ENCODE data around the gene MTM1. TPM values are rescaled to one million over a fixed set of nuclear protein-coding genes. Genes with fewer than 3 reads are reported as not detected.

The MTM1 gene
- total RNA-seq, 1 donor from 2014 or later, result 9.8 TPM

DNA sequence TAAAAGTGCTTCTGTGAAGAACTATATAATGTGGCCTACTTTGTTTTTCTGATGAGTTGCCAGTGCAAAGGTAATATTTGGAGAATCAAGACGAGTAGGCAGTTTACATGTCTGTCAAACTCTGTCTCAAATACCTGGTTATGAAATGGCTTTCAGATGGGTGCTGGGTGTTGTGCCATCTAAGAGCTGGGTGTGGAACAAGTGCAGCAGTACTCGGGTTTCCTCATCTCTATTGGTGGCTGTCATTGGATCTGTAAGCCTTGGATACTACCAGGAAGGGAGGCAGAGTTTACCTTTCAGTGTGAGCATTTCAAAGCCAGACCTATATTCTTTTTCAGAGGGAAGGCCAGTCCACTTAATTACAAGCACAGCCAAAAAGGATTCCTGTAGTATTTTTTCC lies 37.2 kb downstream of the MTM1 start:
- Mint-ChIP-seq H3K36me3 (peaks cover 15% of the 10 kb centered on the region), H3K9me3 (no peaks in the 10 kb centered on the region), H3K27ac (no peak overlapping the region)

DNA sequence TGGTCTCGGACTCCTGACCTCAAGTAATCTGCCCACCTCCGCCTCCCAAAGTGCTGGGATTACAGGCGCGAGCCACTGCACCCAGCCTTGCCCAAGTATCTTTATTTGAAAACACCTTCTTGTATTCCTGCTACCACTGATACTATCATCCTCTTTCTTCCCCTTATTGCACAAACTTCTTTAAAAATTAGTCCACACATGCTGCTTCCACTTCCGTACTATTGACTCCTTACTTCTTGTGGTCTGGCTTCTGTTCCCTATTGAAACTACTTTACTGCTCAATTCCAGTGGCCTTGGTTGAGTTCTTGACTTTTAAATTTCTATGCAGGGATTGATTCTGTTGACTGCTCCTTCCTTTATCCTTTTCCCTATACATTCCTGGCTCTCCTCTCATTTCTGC lies 38.8 kb downstream of the MTM1 start:
- TF ChIP-seq, protein P1, sequence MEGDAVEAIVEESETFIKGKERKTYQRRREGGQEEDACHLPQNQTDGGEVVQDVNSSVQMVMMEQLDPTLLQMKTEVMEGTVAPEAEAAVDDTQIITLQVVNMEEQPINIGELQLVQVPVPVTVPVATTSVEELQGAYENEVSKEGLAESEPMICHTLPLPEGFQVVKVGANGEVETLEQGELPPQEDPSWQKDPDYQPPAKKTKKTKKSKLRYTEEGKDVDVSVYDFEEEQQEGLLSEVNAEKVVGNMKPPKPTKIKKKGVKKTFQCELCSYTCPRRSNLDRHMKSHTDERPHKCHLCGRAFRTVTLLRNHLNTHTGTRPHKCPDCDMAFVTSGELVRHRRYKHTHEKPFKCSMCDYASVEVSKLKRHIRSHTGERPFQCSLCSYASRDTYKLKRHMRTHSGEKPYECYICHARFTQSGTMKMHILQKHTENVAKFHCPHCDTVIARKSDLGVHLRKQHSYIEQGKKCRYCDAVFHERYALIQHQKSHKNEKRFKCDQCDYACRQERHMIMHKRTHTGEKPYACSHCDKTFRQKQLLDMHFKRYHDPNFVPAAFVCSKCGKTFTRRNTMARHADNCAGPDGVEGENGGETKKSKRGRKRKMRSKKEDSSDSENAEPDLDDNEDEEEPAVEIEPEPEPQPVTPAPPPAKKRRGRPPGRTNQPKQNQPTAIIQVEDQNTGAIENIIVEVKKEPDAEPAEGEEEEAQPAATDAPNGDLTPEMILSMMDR (conservative IDR thresholded peaks at IDR 0.05), result no peak
- no peaks in the 10 kb centered on the region for H3K27me3 Mint-ChIP-seq
- H3K36me3 Mint-ChIP-seq, result peaks cover 15% of the 10 kb centered on the region
- DNase-seq (ENCODE audit: extremely low spot score, unreplicated experiment), result no peak
- no peak overlapping the region for H3K4me3 Mint-ChIP-seq
- H3K4me1 Mint-ChIP-seq (ENCODE audit: unreplicated experiment), result no peaks in the 10 kb centered on the region
- H3K27ac Mint-ChIP-seq, result no peak overlapping the region
- H3K9me3 Mint-ChIP-seq, result no peaks in the 10 kb centered on the region

More for the DNA sequence above, 37.2 kb downstream of the MTM1 start:
- Mint-ChIP-seq H3K4me1 (ENCODE audit: unreplicated experiment) (no peaks in the 10 kb centered on the region), H3K27me3 (no peaks in the 10 kb centered on the region), H3K4me3 (no peak overlapping the region)
- DNase-seq (ENCODE audit: extremely low spot score, unreplicated experiment), result no peak
- TF ChIP-seq, protein P1 (conservative IDR thresholded peaks at IDR 0.05), result no peak

DNA sequence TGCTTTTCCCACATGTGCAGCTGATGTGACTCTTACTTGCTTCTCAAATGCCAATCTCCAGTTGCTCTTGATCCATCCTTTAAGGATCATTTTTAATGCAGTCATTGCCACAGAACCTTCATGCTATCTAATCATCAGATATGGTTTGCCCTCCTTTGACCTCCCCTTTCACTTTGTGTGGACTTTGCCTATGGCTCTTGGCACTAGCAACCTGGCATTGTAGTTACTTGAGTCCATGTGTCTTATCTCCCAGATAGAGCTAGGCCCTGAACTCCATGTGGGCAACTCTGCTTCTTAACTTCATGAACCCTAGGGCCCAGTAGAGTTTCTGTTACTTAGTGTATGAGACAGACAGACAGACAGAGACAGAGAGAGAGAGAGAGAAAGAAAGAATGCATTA lies 41.6 kb downstream of the MTM1 start:
- no peaks in the 10 kb centered on the region for H3K9me3 Mint-ChIP-seq

DNA sequence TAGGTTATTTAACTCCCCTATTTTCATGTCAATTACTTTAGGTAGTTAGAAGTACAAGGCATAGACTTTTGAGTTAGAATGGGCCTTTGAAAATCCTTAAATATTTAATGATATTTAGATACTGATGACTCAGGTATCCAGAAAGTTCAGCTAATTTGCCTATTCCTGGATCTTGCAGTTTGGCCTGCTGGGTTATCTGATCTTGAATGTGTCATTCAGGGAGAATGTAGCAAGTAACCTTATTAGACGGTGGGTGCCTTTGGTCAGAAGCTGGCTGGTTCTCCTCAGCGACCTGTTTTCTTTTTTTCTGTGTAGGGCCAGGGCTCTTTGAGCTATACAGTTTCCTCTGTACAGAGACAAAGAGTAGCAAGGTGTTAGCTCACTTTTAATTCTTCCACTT lies 42.0 kb downstream of the MTM1 start:
- Mint-ChIP-seq H3K9me3 (no peaks in the 10 kb centered on the region), H3K4me3 (no peak overlapping the region), H3K27ac (no peak overlapping the region), H3K27me3 (no peaks in the 10 kb centered on the region), H3K4me1 (ENCODE audit: unreplicated experiment) (no peaks in the 10 kb centered on the region), H3K36me3 (peaks cover 9% of the 10 kb centered on the region)
- no peak for DNase-seq (ENCODE audit: extremely low spot score, unreplicated experiment)
- TF ChIP-seq, protein P1 (conservative IDR thresholded peaks at IDR 0.05), result no peak

More for the DNA sequence above, 41.6 kb downstream of the MTM1 start:
- Mint-ChIP-seq H3K27ac (no peak overlapping the region), H3K36me3 (peaks cover 9% of the 10 kb centered on the region), H3K27me3 (no peaks in the 10 kb centered on the region), H3K4me1 (ENCODE audit: unreplicated experiment) (no peaks in the 10 kb centered on the region), H3K4me3 (no peak overlapping the region)
- TF ChIP-seq, protein P1 (conservative IDR thresholded peaks at IDR 0.05), result no peak
- no peak for DNase-seq (ENCODE audit: extremely low spot score, unreplicated experiment)

DNA sequence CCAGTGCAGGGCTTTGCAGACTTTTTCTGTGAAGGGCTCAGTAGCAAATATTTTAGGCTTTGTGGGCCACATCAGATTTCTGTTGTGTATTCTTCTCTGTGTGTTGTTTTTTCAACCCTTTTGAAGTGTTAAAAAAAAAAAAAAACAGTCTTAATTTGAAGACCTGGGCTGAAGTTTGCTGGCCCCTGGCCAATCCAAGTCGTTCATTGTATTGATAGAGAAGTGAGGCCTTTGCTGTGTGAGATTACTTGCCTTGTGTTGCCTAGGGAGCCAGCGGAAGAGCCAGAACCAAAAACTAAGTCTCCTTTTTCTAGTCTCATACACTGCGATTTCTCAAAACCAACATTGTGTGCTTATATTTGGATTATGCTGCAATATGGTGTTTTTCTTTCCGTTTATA lies 46.9 kb downstream of the MTM1 start:
- DNase-seq (ENCODE audit: extremely low spot score, unreplicated experiment), result no peak
- TF ChIP-seq, protein P1 (conservative IDR thresholded peaks at IDR 0.05), result no peak
- H3K9me3 Mint-ChIP-seq, result no peaks in the 10 kb centered on the region

More for the DNA sequence above, 46.9 kb downstream of the MTM1 start:
- Mint-ChIP-seq H3K4me1 (ENCODE audit: unreplicated experiment) (no peaks in the 10 kb centered on the region), H3K36me3 (peaks cover 4% of the 10 kb centered on the region), H3K4me3 (no peak overlapping the region), H3K27me3 (no peaks in the 10 kb centered on the region), H3K27ac (no peak overlapping the region)
